HEK293 (cell line): Measurements from ENCODE around the gene ANXA1.
A peak's percentile ranks its signal among the peaks of the same experiment; 100 is the strongest.

Experiments
- CTCF ChIA-PET: fragments of 350-600 bp; formaldehyde crosslinking; extraction: SDS; loops from one replicate; lab custom pipeline; 2021; ENCODE audit warnings: antibody characterized with exemption; lab: Yijun Ruan, JAX
- POLR2A ChIA-PET: fragments of 300-600 bp; formaldehyde crosslinking; extraction: SDS; loops from one replicate; lab custom pipeline; 2020; ENCODE audit warnings: antibody characterized with exemption, inconsistent platforms; lab: Yijun Ruan, JAX
- H3K27ac ChIP-seq: fragments of 200-500 bp; sonication (Bioruptor generic); 2 replicates; pipeline ENCODE4 v1.5.1; 2014; ENCODE audit warnings: low read depth, low read length, control low read depth, inconsistent platforms; ENCODE audit errors: extremely low read depth
- H3K36me3 ChIP-seq, 2 experiments: fragments of 200-500 bp in 1 of 2; sonication (Bioruptor generic) in 1 of 2; 1 replicate in 1 of 2; 2 replicates in 1 of 2; pipeline ENCODE4 v1.5.1; 2014 to 2017; ENCODE audit warnings: inconsistent platforms in 2 of 2, low read length in 2 of 2; ENCODE audit not compliant: control insufficient read depth in 2 of 2, insufficient read depth in 1 of 2
- H3K4me1 ChIP-seq: fragments of 200-500 bp; sonication (Bioruptor generic); 2 replicates; pipeline ENCODE4 v1.5.1; 2014; ENCODE audit warnings: mild to moderate bottlenecking, low read length, inconsistent platforms; ENCODE audit not compliant: control insufficient read depth, insufficient read depth
- H3K4me3 ChIP-seq: 2 replicates; pipeline ENCODE4 v1.5.1; 2011; ENCODE audit warnings: low read depth, mild to moderate bottlenecking, control low read depth, low read length, moderate library complexity
- H3K9me3 ChIP-seq: fragments of 200-500 bp; sonication (Bioruptor generic); 2 replicates; pipeline ENCODE4 v1.5.1; 2014; ENCODE audit warnings: low read depth, low read length, inconsistent platforms; ENCODE audit not compliant: control insufficient read depth, insufficient read depth
- GFI1B ChIP-seq: fragments of 450-650 bp; formaldehyde crosslinking; IDR thresholded peaks from 2 replicates; pipeline ENCODE4 v1.5.1; 2016; ENCODE audit warnings: missing biosample characterization, missing genetic modification characterization
- GLI2 ChIP-seq: fragments of 450-650 bp; formaldehyde crosslinking; IDR thresholded peaks from 2 replicates; pipeline ENCODE4; 2017; ENCODE audit warnings: missing biosample characterization, missing genetic modification characterization, low read depth, borderline replicate concordance
- GLIS1 ChIP-seq: fragments of 450-650 bp; formaldehyde crosslinking; IDR thresholded peaks from 2 replicates; pipeline ENCODE4 v1.5.1; 2016; ENCODE audit warnings: missing biosample characterization, missing genetic modification characterization
- HOXA7 ChIP-seq: sonication (generic); formaldehyde crosslinking; IDR thresholded peaks from 2 replicates; pipeline ENCODE4 v1.8.1; 2022; ENCODE audit warnings: missing genetic modification reagents, borderline replicate concordance
- KLF16 ChIP-seq: fragments of 450-650 bp; formaldehyde crosslinking; IDR thresholded peaks from 2 replicates; pipeline ENCODE4 v1.5.1; 2017; ENCODE audit warnings: missing biosample characterization, missing genetic modification characterization
- KLF8 ChIP-seq: fragments of 450-650 bp; formaldehyde crosslinking; IDR thresholded peaks from 2 replicates; pipeline ENCODE4 v1.5.1; 2016; ENCODE audit warnings: missing biosample characterization, missing genetic modification characterization
- OSR2 ChIP-seq: fragments of 450-650 bp; formaldehyde crosslinking; IDR thresholded peaks from 2 replicates; pipeline ENCODE4 v1.5.1; 2016; ENCODE audit warnings: missing biosample characterization, missing genetic modification characterization
- ZFP3 ChIP-seq: fragments of 450-650 bp; formaldehyde crosslinking; IDR thresholded peaks from 2 replicates; pipeline ENCODE4 v1.5.1; 2016; ENCODE audit warnings: low read depth, missing biosample characterization, missing genetic modification characterization
- ZFP41 ChIP-seq: fragments of 450-650 bp; formaldehyde crosslinking; IDR thresholded peaks from 2 replicates; pipeline ENCODE4 v1.5.1; 2016; ENCODE audit warnings: missing biosample characterization, missing genetic modification characterization, borderline replicate concordance
- ZNF112 ChIP-seq: fragments of 450-650 bp; formaldehyde crosslinking; IDR thresholded peaks from 2 replicates; pipeline ENCODE4 v1.5.0; 2017; ENCODE audit warnings: missing biosample characterization, missing genetic modification characterization
- ZNF114 ChIP-seq: fragments of 450-650 bp; formaldehyde crosslinking; IDR thresholded peaks from 2 replicates; pipeline ENCODE4 v1.5.0; 2017; ENCODE audit warnings: missing biosample characterization, missing genetic modification characterization
- ZNF155 ChIP-seq: fragments of 450-650 bp; formaldehyde crosslinking; IDR thresholded peaks from 2 replicates; pipeline ENCODE4 v1.5.1; 2016; ENCODE audit warnings: missing biosample characterization, missing genetic modification characterization
- ZNF19 ChIP-seq: fragments of 450-650 bp; formaldehyde crosslinking; IDR thresholded peaks from 2 replicates; pipeline ENCODE4; 2016; ENCODE audit warnings: missing biosample characterization, missing genetic modification characterization, low read depth
- ZNF223 ChIP-seq: fragments of 450-650 bp; formaldehyde crosslinking; IDR thresholded peaks from 2 replicates; pipeline ENCODE4 v1.5.1; 2016; ENCODE audit warnings: missing biosample characterization, missing genetic modification characterization
- ZNF292 ChIP-seq: fragments of 450-650 bp; formaldehyde crosslinking; IDR thresholded peaks from 2 replicates; pipeline ENCODE4 v1.5.1; 2016; ENCODE audit warnings: low read depth, missing biosample characterization, missing genetic modification characterization, borderline replicate concordance
- ZNF311 ChIP-seq: fragments of 450-650 bp; formaldehyde crosslinking; IDR thresholded peaks from 2 replicates; pipeline ENCODE4 v1.5.1; 2017; ENCODE audit warnings: missing biosample characterization, missing genetic modification characterization, borderline replicate concordance
- ZNF335 ChIP-seq: fragments of 450-650 bp; formaldehyde crosslinking; conservative IDR thresholded peaks from 2 replicates; pipeline ENCODE4 v1.5.1; 2016; ENCODE audit warnings: missing biosample characterization, missing genetic modification characterization
- ZNF37A ChIP-seq: fragments of 450-650 bp; IDR thresholded peaks from 2 replicates; pipeline ENCODE4 v1.5.1; 2018; ENCODE audit warnings: missing biosample characterization, missing genetic modification characterization
- ZNF426 ChIP-seq: fragments of 450-650 bp; formaldehyde crosslinking; IDR thresholded peaks from 2 replicates; pipeline ENCODE4 v1.5.1; 2017; ENCODE audit warnings: missing biosample characterization, missing genetic modification characterization, mild to moderate bottlenecking, inconsistent platforms, moderate library complexity
- ZNF433 ChIP-seq: fragments of 450-650 bp; formaldehyde crosslinking; IDR thresholded peaks from 2 replicates; pipeline ENCODE4 v1.5.1; 2016; ENCODE audit warnings: missing biosample characterization, missing genetic modification characterization, low read depth
- ZNF510 ChIP-seq: fragments of 450-650 bp; formaldehyde crosslinking; IDR thresholded peaks from 2 replicates; pipeline ENCODE4 v1.5.1; 2018; ENCODE audit warnings: mild to moderate bottlenecking, missing genetic modification characterization, missing biosample characterization; ENCODE audit not compliant: insufficient replicate concordance
- ZNF521 ChIP-seq: fragments of 450-650 bp; formaldehyde crosslinking; IDR thresholded peaks from 2 replicates; pipeline ENCODE4 v1.5.1; 2017; ENCODE audit warnings: missing biosample characterization, mild to moderate bottlenecking, missing genetic modification characterization
- ZNF658 ChIP-seq: fragments of 450-650 bp; formaldehyde crosslinking; IDR thresholded peaks from 2 replicates; pipeline ENCODE4; 2016; ENCODE audit warnings: missing biosample characterization, missing genetic modification characterization
- ZNF664 ChIP-seq: fragments of 450-650 bp; formaldehyde crosslinking; IDR thresholded peaks from 2 replicates; pipeline ENCODE4 v1.5.1; 2016; ENCODE audit warnings: missing biosample characterization, missing genetic modification characterization
- ZNF677 ChIP-seq: fragments of 450-650 bp; IDR thresholded peaks from 2 replicates; pipeline ENCODE4 v1.5.0; 2018; ENCODE audit warnings: missing biosample characterization, mild to moderate bottlenecking, missing genetic modification characterization, moderate library complexity
- ZNF76 ChIP-seq: fragments of 450-650 bp; formaldehyde crosslinking; IDR thresholded peaks from 2 replicates; pipeline ENCODE4; 2016; ENCODE audit warnings: low read depth, missing biosample characterization, missing genetic modification characterization, borderline replicate concordance
- ZNF777 ChIP-seq: fragments of 450-650 bp; formaldehyde crosslinking; IDR thresholded peaks from 2 replicates; pipeline ENCODE4 v1.5.1; 2017; ENCODE audit warnings: missing biosample characterization, missing genetic modification characterization, borderline replicate concordance
- TF ChIP-seq, protein P1 (sequence below): fragments of 450-650 bp; formaldehyde crosslinking; IDR thresholded peaks from 2 replicates; pipeline ENCODE4 v1.5.1; 2016; ENCODE audit warnings: missing biosample characterization, missing genetic modification characterization
- TF ChIP-seq, protein P2 (sequence below): fragments of 450-650 bp; IDR thresholded peaks from 2 replicates; pipeline ENCODE4 v1.5.1; 2018; ENCODE audit warnings: missing biosample characterization, missing genetic modification characterization
- TF ChIP-seq, protein P3 (sequence below): fragments of 450-650 bp; formaldehyde crosslinking; IDR thresholded peaks from 2 replicates; pipeline ENCODE4 v1.5.1; 2016; ENCODE audit warnings: missing biosample characterization, missing genetic modification characterization, borderline replicate concordance
- TF ChIP-seq, protein P4 (sequence below): fragments of 450-650 bp; formaldehyde crosslinking; IDR thresholded peaks from 2 replicates; pipeline ENCODE4 v1.5.1; 2016; ENCODE audit warnings: missing biosample characterization, missing genetic modification characterization

Gene ANXA1

DNA sequence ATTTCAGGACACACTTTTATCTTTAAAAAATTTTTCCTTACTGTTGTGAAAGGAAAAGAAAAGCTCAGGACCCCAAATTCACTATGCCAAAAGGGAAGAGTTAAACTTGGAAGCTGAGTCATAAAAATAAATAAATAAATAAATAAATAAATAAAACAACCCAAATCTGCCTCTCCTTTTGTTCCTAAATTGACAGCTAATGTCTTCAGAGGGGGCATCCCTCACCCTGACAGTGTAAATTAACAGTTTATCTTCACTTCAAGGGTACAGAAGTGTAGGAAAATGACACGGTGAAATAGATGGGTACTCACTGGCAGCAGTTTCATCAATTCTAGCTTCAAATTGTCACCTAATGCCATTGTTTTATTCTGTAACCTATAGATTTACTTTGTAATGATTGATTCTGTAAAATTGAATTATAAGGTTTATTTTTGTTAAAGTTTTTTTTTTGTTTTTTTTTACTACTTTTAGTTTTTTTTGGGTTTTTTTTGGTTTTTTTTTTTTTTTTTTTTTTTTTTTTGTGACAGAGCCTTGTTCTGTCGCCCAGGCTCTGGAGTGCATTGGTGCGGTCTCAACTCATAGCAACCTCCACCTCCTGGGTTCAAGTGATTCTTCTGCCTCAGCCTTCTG, 18.5 kb upstream of the ANXA1 start (continued):
- TF ChIP-seq ZNF37A (tag by site-specific recombination) (no peak), ZNF76 (tag by site-specific recombination) (no peak), ZFP3 (tag by site-specific recombination) (no peak), GFI1B (no peak), ZNF426 (no peak), ZNF433 (tag by site-specific recombination) (no peak), ZNF335 (tag by site-specific recombination) (peak; percentile 39; the same call in 1 of the 2 replicates), ZNF19 (tag by site-specific recombination) (no peak), ZNF223 (no peak), KLF8 (tag by site-specific recombination) (no peak), ZNF677 (tag by site-specific recombination) (no peak)
- TF ChIP-seq, protein P1, sequence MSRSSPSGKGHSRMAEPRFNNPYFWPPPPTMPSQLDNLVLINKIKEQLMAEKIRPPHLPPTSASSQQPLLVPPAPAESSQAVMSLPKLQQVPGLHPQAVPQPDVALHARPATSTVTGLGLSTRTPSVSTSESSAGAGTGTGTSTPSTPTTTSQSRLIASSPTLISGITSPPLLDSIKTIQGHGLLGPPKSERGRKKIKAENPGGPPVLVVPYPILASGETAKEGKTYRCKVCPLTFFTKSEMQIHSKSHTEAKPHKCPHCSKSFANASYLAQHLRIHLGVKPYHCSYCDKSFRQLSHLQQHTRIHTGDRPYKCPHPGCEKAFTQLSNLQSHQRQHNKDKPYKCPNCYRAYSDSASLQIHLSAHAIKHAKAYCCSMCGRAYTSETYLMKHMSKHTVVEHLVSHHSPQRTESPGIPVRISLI, result peak; percentile 64
- TF ChIP-seq, protein P2, sequence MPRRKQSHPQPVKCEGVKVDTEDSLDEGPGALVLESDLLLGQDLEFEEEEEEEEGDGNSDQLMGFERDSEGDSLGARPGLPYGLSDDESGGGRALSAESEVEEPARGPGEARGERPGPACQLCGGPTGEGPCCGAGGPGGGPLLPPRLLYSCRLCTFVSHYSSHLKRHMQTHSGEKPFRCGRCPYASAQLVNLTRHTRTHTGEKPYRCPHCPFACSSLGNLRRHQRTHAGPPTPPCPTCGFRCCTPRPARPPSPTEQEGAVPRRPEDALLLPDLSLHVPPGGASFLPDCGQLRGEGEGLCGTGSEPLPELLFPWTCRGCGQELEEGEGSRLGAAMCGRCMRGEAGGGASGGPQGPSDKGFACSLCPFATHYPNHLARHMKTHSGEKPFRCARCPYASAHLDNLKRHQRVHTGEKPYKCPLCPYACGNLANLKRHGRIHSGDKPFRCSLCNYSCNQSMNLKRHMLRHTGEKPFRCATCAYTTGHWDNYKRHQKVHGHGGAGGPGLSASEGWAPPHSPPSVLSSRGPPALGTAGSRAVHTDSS (tag by site-specific recombination), result no peak

DNA sequence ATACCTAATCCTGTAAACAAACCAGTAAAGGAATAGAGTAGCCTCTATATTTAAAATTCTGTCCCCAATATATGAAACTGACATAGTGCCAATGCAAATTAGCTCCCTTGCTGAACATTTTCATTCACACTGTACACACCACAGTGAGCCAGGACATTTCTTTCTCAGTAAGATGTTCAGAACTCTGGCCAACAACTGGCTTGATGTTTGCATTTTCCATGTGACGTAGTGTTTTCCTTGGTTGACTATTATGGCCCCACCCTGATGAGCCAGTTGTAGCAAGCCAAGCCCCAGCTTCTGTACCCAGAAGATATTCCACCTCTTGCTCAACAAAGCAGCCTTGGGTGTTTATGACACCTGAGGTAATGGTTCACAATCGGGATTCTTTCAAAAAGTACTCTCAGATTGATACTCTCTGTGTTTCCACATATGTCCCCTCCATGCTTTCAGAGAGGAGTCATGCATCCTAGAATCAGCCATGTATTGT, 17.7 kb upstream of the ANXA1 start:
- Histone ChIP-seq H3K36me3 (no peaks in the 10 kb centered on the region), H3K4me3 (no peak overlapping the region), H3K4me1 (no peaks in the 10 kb centered on the region; the same call in 1 of the 2 replicates), H3K27ac (no peak overlapping the region), H3K9me3 (no peaks in the 10 kb centered on the region)
- ChIA-PET CTCF (interaction anchor here (1.2 kb wide), 1 partner anchor 17 kb away, joined by 5 read pairs; no protein-coding TSS in a partner anchor), POLR2A (no interaction called here)
- TF ChIP-seq, protein P3, sequence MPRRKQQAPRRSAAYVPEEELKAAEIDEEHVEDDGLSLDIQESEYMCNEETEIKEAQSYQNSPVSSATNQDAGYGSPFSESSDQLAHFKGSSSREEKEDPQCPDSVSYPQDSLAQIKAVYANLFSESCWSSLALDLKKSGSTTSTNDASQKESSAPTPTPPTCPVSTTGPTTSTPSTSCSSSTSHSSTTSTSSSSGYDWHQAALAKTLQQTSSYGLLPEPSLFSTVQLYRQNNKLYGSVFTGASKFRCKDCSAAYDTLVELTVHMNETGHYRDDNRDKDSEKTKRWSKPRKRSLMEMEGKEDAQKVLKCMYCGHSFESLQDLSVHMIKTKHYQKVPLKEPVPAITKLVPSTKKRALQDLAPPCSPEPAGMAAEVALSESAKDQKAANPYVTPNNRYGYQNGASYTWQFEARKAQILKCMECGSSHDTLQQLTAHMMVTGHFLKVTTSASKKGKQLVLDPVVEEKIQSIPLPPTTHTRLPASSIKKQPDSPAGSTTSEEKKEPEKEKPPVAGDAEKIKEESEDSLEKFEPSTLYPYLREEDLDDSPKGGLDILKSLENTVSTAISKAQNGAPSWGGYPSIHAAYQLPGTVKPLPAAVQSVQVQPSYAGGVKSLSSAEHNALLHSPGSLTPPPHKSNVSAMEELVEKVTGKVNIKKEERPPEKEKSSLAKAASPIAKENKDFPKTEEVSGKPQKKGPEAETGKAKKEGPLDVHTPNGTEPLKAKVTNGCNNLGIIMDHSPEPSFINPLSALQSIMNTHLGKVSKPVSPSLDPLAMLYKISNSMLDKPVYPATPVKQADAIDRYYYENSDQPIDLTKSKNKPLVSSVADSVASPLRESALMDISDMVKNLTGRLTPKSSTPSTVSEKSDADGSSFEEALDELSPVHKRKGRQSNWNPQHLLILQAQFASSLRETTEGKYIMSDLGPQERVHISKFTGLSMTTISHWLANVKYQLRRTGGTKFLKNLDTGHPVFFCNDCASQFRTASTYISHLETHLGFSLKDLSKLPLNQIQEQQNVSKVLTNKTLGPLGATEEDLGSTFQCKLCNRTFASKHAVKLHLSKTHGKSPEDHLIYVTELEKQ (tag by site-specific recombination), result no peak
- TF ChIP-seq OSR2 (tag by site-specific recombination) (no peak), ZFP41 (tag by site-specific recombination) (no peak), ZNF292 (tag by site-specific recombination) (no peak), ZNF112 (no peak), ZNF155 (tag by site-specific recombination) (no peak), ZNF510 (tag by site-specific recombination) (no peak), ZNF777 (tag by site-specific recombination) (no peak), GLI2 (tag by site-specific recombination) (no peak), GLIS1 (no peak), ZNF521 (tag by site-specific recombination) (no peak), ZNF311 (no peak), ZNF664 (tag by site-specific recombination) (no peak), ZNF114 (tag by site-specific recombination) (no peak), HOXA7 (CRISPR knock-in tag) (no peak), ZNF658 (tag by site-specific recombination) (no peak), KLF16 (tag by site-specific recombination) (no peak)
- TF ChIP-seq, protein P4, sequence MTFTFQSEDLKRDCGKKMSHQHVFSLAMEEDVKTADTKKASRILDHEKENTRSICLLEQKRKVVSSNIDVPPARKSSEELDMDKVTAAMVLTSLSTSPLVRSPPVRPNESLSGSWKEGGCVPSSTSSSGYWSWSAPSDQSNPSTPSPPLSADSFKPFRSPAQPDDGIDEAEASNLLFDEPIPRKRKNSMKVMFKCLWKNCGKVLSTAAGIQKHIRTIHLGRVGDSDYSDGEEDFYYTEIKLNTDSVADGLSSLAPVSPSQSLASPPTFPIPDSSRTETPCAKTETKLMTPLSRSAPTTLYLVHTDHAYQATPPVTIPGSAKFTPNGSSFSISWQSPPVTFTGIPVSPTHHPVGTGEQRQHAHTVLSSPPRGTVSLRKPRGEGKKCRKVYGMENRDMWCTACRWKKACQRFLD (tag by site-specific recombination), result no peak
